Activated gamma-delta T cell treated with Interleukin-2 at 50 U/mL for 16 hours (primary cell): ENCODE results near the gene OIT3.

Source experiments
- DNase-seq: peaks from one replicate; pipeline ENCODE4 v3.0.0-alpha.2; 2020

OIT3 gene

DNA sequence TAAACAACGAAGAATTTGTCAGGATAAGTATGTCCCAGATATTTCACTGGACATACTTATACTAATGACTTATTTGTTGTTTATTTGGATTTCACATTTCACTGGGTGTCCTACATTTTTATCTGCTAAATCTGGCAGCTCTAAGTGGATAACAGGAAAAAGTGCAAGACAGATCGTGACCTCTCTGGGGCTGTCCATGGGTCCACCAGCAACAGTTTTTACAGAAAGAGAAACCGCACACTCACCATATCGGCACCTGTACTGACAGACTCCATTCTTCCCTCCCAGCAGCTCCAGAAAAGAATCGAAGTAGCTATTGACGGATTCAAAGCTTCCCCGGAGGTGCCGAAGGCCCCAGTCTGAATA lies 60.7 kb downstream of the OIT3 start:
- DNase-seq, result no peak

GRCh38 chr10:72954596-72955554 lies 61.3 kb downstream of the OIT3 start, which contains the start of gene PLA2G12B:
Gene PLA2G12B (minus strand): TSS chr10:72954806. CDS start chr10:72954685, 121 bp downstream.
- no peak for DNase-seq

- no peak for DNase-seq
These were observed 62.5 kb downstream of the OIT3 start for GRCh38 chr10:72956001-72956400.

DNA sequence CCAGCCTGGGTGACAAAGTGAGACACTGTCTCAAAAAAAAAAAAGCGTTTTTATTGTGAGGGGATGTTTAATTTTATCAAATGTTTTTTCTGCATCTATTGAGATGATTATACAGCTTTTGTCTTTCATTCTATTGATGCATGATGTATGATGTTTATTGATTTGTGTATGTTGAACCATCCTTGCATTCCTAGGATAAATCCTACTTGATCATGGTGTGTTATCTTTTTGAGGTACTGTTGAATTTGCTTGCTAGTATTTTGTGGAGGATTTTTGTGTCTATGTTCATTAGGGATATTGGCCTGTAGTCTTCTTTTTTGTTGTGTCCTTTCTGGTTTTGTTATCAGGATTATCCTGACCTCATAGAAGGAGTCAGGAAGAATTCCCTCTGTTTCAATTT lies 83.3 kb downstream of the OIT3 start:
- no peak for DNase-seq

GRCh38 chr10:72979709-72980108 lies 86.2 kb downstream of the OIT3 start:
- no peak for DNase-seq

- no peak for DNase-seq
These were observed 86.8 kb downstream of the OIT3 start for GRCh38 chr10:72980348-72980747.

GRCh38 chr10:72981028-72981881 lies 87.7 kb downstream of the OIT3 start:
- no peak for DNase-seq

- no peak for DNase-seq
These were observed 88.5 kb downstream of the OIT3 start for GRCh38 chr10:72981882-72982529.
